HG02840 (cell line): ENCODE results near the gene SERPIND1.

ENCODE experiments used
- ATAC-seq: cut with Tn5 transposase; IDR thresholded peaks from one replicate; pipeline ENCODE4 v1.9.1; 2021; ENCODE audit warnings: mild to moderate bottlenecking, moderate library complexity, moderate number of reproducible peaks; ENCODE audit not compliant: unreplicated experiment, low FRiP score

Gene SERPIND1

DNA sequence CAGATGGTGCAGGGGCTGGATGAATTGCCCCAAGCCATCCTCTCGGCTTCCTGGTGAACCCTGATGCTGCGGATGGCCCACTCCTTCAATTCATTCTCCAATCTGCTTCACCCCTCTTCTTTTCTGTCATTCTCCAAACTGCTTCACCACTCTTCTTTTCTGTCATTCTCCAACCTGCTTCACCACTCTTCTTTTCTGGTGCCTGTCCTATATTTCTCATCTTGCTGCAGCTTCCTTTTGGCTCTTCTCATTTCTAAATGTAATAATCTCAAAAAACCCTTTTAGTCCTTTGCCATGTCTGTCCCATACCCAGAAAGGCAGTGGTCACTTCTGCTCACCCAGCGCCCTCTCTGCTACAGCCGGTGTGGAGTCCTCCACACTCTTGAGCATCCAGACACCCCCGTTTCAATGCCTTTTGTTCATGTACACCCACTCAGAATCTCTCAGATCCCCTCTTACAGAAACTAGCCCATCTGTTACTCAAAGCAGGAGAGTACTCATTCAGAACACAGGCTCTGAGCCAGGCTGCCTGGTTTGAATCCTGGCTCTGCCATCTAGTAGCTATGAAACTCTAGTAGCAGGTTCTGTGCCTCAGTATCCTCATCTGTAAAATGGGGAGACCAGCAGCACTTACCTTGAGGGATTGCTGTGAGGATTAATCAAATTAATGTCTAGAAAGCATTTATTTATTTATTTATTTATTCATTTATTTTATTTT is 14.9 kb downstream of the SERPIND1 start:
- ATAC-seq = no peak

DNA sequence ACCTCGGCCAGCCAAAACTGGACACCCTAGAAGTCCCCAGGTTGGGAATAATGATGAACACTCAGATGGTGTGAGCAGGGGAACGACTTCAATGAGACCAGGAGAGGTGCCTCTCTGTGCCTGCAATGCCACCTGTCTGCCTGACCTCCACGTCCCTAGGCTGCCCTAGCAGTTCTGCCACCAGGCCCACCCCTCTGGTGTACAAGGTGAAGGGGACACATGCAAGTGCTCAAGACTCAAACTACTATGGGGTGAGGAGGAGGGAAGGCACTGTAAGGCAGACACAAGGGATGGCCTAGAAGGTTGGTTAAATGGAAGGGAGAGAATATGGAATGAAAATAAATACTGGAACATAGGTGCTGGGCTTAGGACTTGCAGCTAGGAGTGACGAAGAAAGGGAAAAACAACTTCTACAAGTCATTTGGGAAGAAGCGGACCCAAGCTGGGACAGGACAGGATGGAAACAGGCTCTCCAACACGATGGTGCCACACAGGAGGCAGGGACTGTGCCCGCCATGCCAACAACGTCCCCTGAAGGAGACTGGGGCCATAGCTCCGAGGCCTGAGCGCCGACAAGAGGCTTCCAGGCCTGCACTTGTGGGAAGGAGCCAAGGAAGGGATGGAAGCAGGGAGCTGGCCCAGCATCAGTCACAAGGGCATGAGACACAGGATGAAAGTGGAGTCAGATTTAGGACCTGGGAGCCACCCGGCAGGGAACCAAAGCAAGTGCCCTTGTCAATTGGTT is 18.5 kb downstream of the SERPIND1 start:
- ATAC-seq = no peak

DNA sequence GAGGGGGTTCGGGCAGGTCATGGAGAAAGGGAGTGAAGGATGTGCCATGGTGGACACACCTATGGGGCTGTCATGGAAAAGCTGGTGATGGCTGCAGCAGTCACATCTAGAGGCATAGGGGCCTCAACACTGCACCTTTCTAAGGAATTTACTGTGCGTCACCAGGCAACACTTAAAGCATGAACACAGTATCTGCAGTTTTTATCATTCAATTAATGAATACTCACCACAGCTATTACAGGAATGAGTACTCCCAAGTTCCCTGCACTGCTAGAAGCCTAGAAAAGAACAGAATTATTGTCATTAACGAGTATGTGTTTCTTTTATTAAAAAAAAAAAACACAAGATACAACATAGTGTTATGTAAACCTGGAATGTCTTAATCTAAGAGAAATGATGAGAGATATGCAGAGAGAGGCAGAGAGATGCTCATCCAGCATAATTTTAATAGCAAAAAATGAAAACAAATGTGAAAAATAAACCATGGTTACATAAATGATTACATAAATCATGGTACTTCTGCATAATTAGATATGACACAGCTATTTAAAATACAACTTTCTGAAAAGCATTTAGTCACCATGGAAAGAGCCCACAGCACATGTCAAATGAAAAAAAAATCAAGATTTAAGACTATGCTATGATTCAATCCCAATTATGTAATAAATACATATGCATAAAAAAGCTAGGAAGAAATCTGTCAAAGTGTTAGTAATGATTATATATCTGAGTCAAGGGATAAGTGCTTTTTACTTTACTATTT is 19.2 kb downstream of the SERPIND1 start:
- no peak for ATAC-seq

DNA sequence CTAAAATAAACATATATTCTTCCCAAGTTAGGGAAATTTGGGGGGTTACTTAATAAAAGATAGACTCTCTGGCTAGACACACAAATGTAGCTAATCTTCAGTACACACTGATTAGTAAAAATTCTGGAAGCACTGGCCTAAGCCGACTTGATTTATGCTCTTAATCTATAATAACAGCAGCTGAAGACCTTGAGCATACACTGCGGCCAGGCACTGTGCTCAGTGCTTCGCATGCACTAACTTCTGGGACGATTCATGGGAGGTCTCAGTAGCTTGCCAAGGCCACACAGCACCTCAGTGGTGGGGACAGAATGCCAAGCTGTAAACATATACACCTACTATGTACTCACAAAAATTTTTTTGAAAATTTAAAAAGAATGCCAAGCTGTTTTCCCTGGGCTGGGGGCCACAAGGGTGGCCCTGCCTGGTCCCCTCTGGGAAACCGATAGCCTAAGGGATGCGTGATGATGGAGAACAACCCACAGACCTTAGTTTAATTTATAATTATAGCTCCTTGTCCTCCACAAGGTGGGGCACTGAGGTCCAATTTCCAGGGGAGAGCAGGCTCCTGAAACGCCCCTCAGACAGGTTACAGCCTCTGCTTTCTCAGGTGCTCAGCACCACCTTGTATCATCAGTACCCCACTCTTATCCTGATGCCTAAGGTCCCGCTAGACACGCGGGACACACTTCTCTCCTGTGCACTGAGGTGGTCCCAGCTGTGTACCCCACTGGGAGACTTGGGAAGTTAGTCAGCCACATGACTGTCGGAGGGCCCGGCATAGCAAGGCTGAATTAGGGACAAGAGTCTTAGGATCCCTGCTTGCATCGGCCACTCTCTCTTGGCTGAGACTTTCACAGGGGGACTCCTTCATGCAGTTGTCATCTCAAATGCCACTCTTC is 20.1 kb downstream of the SERPIND1 start:
- no peak for ATAC-seq

DNA sequence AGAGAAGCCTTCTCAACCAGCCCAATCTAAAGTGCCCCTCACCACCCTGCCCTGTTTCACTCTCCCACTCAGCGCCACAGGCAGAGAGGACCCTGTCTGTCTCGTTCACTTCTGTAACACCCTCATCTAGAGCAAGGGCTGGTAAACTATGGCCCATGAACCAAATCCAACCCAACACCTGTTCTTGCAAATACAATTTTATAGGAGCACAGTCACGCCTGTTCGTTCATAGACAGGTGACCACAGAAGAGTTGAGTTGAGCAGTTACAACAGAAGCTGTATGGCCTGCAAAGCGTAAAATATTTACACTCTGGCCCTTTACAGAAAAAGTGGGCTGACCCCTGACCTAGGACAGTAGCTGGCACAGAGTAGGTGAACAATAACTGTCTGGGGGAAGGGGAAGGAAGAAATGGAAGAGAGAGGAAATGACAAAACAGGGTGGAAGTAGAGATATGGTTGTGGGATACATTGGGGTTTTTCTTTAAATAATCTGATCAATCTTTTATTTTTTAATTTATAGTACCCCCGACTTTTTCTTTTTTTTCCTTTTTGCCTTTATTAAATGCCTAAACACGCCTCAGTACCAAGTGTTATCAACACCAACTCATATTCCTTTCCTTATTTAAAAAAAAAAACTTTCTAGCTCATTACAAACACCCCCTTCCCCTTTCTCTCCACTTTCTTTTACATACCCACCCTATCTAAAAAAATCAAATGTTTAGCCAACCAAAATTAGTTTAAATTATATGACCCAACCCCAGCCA is 20.9 kb downstream of the SERPIND1 start:
- no peak for ATAC-seq

DNA sequence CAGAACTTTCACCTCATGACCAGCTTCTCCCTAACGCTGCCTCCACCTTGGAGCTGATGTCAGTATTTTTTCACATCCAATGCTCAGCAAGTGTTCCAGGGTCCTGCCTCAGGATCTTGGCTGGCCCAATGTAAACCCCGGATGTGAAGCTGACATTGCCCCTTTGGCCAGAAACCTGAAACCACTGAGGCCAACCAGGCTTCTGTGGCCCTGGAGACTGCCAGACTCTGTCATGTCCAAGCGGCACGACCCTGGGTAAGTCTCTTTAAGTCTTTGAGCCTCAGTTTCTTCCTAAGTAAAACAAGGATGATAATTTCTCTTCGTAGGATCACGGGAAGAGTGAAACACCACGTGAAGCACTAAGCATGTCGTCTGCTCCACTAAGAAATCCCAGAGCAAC is 22.8 kb downstream of the SERPIND1 start:
- no peak for ATAC-seq

DNA sequence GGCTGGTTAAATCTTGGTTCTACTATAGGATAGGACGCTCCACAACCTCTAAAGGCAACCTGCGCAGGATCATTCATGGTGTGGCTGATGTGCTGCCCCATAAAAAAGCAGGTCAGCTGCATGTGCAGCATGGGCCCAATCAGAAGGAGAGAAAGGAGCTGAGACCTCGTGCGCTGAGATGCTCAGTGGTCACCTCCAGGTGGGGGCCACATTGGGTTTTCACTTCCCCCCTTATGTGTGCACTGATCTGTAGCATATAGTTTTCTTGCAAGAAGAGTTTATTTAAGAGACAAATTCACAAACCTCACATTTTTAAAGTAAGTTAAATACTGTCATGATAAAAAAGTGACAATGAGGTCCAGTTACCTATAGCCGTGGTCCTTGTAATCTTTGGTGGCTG is 24.3 kb downstream of the SERPIND1 start:
- ATAC-seq = no peak

DNA sequence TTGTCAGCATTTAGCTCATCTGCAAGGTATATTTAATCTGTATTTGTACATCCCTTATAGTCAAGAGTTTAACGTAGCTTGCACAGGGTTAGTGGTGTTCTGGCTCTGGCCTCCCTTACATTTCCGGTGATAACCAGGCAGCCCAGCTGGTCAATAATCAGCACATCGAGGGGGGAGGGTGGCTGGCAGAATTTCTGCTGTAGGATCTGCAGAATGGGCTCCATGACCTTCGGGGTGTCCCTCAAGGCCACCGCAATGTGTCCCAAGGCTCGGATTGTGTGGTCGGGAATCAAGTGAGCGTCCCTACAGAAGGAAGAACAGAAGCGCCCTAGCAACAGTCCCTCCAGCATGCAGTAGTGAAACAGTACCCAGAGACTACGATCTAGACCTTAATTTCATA is 25.1 kb downstream of the SERPIND1 start:
- ATAC-seq = no peak

DNA sequence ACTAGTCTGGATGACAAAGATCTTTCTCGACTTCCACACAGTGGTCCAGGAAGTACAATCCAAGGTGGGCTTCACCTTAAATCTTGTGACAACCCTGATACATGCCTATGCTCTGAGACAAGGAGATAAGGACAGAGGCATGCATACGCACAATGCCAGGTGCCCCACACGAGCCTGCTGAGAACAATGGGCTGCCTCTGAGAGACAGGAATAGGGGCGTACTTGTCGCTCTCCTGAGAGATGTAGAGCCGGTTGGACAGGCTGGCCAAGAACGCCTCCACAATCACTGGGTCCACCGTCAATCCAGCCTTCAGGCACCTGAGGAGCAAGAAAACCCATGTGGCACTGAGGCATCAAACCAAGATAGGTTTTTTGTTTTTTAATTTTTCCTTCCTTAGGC is 25.5 kb downstream of the SERPIND1 start:
- ATAC-seq = no peak

DNA sequence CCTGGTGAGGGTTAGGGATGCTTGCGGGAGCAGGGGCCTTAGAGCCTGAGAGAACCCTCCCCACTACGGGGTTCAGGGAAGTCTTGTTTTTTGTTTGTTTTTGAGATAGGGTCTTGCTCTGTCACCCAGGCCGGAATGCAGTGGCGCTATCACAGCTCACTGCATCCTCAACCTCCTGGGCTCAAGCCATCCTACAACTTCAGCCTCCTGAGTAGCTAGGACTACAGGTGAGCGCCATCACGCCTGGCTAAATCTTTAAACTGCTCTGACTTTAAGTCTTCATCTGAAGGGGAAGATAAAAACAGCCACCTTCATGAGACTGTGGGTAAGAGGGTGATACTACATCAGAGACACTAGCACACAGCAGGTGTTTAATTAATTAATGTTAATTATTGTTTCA is 28.5 kb downstream of the SERPIND1 start:
- ATAC-seq = no peak

DNA sequence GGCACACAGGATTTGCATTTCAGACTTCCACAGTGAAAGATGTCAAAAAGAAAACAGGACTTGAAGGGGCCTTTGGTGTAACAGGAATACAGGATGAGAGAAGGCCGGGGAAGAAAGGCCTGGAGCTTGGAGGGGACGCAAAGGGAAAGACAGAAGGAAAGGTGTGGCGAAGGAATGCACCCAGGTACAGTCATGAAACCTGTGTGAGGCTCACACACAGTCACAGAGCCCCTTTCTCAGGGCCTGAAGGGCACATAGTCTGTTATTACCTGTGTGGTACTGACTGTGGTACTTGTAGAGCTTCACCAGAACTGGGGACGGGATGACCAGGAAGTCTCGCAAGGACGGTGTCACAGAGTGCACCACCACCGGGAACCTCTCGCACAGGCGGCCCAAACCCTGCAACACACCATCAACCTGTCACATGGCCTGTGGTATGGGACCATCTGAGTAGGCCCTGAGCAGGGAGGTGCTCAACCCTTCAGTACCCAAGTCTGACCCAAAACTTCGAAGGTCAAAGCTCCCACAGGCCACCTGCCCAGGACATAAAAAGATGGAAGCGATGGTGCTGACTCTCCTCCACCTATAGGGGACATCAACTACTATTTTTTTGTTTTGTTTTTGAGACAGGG is 29.1 kb downstream of the SERPIND1 start:
- no peak for ATAC-seq

DNA sequence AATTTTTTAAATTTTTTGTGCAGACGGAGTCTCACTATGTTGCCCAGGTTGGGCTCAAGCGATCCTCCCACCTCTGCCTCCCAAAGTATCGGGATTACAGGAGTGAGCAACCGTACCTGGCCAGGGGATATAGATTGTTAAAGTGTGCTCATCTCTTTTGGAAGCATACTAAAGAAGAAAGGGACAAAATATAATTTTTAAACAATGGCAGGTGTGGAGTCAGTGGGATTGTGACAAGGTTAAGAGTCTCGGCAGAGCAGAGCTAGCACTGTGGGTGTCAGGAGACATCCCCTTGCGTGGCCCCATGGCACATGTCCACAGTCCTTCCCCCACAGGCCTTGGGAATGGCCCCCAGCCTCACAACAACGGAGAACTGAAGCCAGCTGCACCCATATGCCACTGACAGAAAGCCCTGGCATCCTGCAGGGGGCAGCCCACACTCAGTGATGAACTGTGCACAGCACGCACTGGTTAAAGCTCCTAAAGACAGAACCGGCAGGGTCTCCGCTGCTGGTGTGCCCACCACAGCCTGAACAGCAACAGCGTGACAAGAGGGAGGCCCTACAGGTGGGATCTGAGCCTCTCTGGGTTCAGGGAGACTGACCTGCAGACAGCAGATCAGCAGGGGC is 29.9 kb downstream of the SERPIND1 start:
- no peak for ATAC-seq

DNA sequence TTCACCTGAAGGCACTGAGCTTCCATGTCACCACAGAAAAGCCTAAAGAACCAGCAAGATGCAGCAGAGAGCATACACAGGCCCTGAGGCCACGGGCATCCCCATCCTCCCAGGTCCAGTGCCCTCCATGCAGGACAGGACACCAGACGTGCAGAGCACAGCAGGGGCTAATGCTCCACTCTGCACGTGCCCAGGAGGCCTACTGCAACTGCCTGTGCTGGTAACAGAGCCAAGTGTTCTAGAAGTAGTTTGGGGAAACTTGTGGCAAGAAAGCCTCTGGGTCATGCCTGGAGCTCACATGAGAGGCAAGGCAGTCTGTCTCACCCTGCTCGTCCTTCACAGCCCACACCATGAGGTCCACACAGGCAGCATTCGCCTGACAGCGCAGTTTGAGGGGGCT is 30.7 kb downstream of the SERPIND1 start:
- no peak for ATAC-seq

DNA sequence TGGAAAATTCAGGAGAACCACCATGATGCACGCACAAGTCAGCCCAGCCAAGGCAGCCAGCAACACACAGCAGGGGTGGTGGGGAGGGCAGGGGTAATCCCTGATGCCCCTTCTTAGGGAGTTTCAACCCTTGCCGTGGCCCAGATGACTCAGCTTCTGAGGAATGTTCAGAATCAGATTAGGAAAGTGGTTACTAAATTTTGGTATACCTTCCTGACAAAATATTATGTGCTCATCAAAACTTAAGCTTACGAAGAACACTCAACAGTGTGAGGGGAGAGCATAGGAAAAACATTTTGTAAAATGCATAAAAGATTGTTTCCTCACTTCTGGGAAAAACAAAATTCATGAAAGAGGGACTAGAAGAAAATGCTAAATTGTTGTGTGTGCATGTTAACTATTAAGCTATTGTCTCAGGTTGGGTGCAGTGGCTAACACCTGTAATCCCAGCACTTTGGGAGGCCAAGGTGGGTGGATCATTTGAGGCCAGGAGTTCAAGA is 32.1 kb downstream of the SERPIND1 start:
- no peak for ATAC-seq

DNA sequence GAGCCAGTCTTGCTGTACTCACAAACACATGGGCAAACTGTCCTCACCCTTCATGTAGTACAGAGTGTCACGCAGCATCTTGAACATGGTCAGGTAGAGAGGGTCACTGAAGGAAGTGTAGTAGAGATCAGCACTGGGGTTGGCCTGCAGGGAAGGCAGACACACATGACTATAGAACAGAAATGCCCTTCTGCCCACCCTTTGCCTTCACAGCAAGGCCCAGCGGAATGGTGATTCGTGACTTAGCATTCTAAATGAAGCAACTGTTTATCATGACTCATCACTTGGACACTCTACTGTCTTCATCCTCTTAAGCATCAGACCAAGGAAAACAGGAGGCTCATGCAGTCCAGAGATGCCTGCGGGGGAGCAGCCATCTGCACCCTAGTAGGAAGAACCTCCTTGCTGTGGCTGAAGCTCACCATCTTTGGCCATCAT is 33.4 kb downstream of the SERPIND1 start:
- ATAC-seq = no peak

DNA sequence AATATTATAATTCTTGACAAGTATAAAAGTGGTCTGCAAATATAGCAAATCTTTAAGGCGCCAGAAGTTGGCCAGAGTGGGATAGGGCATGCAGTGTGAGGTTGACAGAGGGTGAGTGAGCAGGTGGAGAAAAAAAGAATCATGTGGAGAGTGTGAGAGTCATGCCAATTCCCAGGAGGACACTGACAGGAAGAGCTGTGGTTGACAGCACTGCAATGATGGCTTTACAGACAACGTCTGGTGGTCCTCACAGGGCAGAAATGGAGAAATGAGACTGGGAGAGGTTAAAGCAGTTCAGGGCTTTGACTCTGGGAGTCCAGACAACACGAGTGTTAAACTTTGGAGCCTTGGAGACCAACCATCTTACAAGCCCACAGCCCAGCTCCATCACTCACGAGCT is 34.9 kb downstream of the SERPIND1 start:
- no peak for ATAC-seq

DNA sequence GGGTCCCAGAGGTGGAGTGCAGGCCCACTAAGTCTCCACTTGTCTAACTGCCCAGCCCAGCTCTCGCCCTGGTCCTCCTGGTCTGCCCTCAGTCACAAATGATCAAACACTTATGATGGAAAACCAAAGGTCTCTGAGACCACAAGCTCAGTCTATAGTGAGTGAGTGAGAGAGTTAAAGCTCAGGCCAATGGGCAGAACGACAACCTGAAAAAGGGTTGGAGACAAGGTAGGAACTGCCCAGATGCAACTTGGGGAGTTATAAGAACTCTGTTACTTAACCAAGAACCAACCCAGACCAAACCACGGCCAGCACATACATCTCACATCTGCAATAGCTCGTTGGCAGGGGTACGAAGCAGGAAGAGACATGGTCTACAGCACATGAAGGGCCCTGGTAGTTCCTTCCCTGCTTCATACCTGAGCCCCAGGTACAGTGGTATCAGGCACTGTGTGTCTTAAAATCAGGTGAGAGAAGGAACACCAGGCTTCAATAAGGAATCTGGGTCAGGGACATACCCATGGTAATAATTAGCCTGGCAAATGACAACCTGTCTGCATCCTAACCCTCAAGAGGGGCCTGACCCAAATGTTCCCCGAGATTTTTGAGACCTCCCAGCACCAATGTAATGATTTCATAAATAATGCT is 35.7 kb downstream of the SERPIND1 start:
- ATAC-seq = no peak

DNA sequence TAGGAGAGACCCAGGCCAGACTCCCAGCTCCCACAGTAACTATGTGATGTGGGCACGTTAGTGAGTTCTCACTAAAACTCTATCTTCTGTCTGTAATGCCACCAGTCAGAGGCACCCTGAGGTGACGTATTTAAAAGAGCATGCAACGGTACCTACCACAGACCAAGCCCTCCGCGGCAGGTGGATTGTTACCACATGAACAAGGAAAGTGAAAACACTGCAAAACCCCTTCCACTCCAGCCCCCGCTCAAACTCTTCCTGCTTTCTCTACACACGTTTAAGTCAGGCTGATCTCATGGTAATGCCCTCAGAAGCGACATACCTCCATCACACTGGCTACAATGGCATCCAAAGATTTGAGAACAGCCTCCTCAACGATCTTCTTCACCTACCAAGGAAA is 36.7 kb downstream of the SERPIND1 start:
- ATAC-seq = no peak
